Natural killer cell (primary cell): ENCODE data around the gene TBC1D22A. TPM values are rescaled to one million over a fixed set of nuclear protein-coding genes. Genes with fewer than 3 reads are reported as not detected.
A peak's percentile ranks its signal among the peaks of the same experiment; 100 is the strongest.

ENCODE experiments used
- ATAC-seq, 3 donors: fragments of 150-1000 bp in 2 of 3; fragments of 200-7000 bp in 1 of 3; cut with Tn5 transposase; 1 replicate in 1 of 3; 2 replicates in 2 of 3; pipeline ENCODE4 v1.10.0; 2021; ENCODE audit warnings: mild to moderate bottlenecking in 2 of 3, moderate library complexity in 2 of 3
- DNase-seq, 2 donors: peaks; one replicate each; pipeline versions ENCODE4 v3.0.0 to v3.0.0-alpha.2; 2013 to 2021; ENCODE audit warnings: mixed read lengths in 1 of 2
- H3K27ac ChIP-seq: one replicate; pipeline ENCODE4 v1.5.1; 2013; ENCODE audit warnings: mild to moderate bottlenecking, low read length
- H3K27me3 ChIP-seq: one replicate; pipeline ENCODE4 v1.6.1; 2013; ENCODE audit warnings: low read length; ENCODE audit not compliant: control insufficient read depth, insufficient read depth
- H3K36me3 ChIP-seq: one replicate; pipeline ENCODE4 v1.6.1; 2013; ENCODE audit warnings: low read length; ENCODE audit not compliant: control insufficient read depth, insufficient read depth
- H3K4me1 ChIP-seq: one replicate; pipeline ENCODE4 v1.6.1; 2013; ENCODE audit warnings: low read length; ENCODE audit not compliant: control insufficient read depth, insufficient read depth
- H3K4me3 ChIP-seq: one replicate; pipeline ENCODE4 v1.5.1; 2013; ENCODE audit warnings: low read length
- H3K9me3 ChIP-seq: one replicate; pipeline ENCODE4 v1.6.1; 2013; ENCODE audit warnings: low read length; ENCODE audit not compliant: control insufficient read depth, insufficient read depth
- H3K27ac Mint-ChIP-seq, 2 donors: one replicate each; pipeline ENCODE4 v1.8.0; 2022; ENCODE audit warnings: mild to moderate bottlenecking in 2 of 2, mixed read lengths in 2 of 2, moderate library complexity in 1 of 2
- H3K27me3 Mint-ChIP-seq, 2 donors: one replicate each; pipeline ENCODE4 v1.8.0; 2022; ENCODE audit warnings: low read depth in 2 of 2, mixed read lengths in 2 of 2
- H3K36me3 Mint-ChIP-seq: one replicate; pipeline ENCODE4 v1.8.0; 2022; ENCODE audit warnings: mixed read lengths
- H3K4me1 Mint-ChIP-seq, 2 donors: one replicate each; pipeline ENCODE4 v1.8.0; 2022; ENCODE audit warnings: mixed read lengths in 2 of 2
- H3K4me3 Mint-ChIP-seq: one replicate; pipeline ENCODE4 v1.8.0; 2022; ENCODE audit warnings: mild to moderate bottlenecking, moderate library complexity, mixed read lengths
- H3K9me3 Mint-ChIP-seq, 2 donors: one replicate each; pipeline ENCODE4 v1.8.0; 2022; ENCODE audit warnings: mixed read lengths in 2 of 2
- CTCF ChIP-seq: fragments of 200-600 bp; IDR thresholded peaks from one replicate; pipeline ENCODE4 v1.8.0; 2022; ENCODE audit warnings: antibody characterized with exemption
- WGBS: methylation state at CpG from one replicate; pipeline ENCODE4 v1.1.7; 2013; ENCODE audit warnings: missing lambda C conversion rate; ENCODE audit not compliant: insufficient coverage; 5-methylcytosine and 5-hydroxymethylcytosine counted together
- intact Hi-C: fragments of 100-400 bp; cut with micrococcal nuclease; formaldehyde crosslinking; loops from one replicate; pipeline ENCODE4 v1.14.2; 2022
- total RNA-seq, 4 donors: library from RNA; stranded (reverse); fragments of 120-200 nt in 1 of 4; gene quantifications; one replicate each; pipeline versions ENCODE4 v1.2.3 to v1.2.4, GENCODE V29; 2013 to 2022

Gene TBC1D22A
- total RNA-seq, 3 donors from 2014 or later (not counting 1 experiment from before 2014, with no cell fraction given), result 47.4 to 53.7 (median 53.2) TPM

- 89% methylated on average over 15 of the region's 16 CpGs for WGBS
- intact Hi-C loops, result no loop called here
- H3K36me3 ChIP-seq, result no peaks in the 10 kb centered on the region
- ATAC-seq (no peak), DNase-seq (no peak)
- H3K4me3 Mint-ChIP-seq, result no peak overlapping the region
- peaks cover 10% of the 10 kb centered on the region for H3K4me1 ChIP-seq
- no peaks in the 10 kb centered on the region for H3K36me3 Mint-ChIP-seq
- no peak overlapping the region for H3K4me3 ChIP-seq
- no peak for TF ChIP-seq CTCF
- no peaks in the 10 kb centered on the region for H3K27me3 Mint-ChIP-seq
- no peaks in the 10 kb centered on the region for H3K27me3 ChIP-seq
- peaks cover 42 to 44% of the 10 kb centered on the region in 2 donors for H3K4me1 Mint-ChIP-seq
- H3K9me3 ChIP-seq, result no peaks in the 10 kb centered on the region
- no peak overlapping the region for H3K27ac ChIP-seq
- no peak overlapping the region for H3K27ac Mint-ChIP-seq
- H3K9me3 Mint-ChIP-seq, result no peaks in the 10 kb centered on the region
These were observed 98.1 kb downstream of the TBC1D22A start for GRCh38 chr22:46860562-46860961.

GRCh38 chr22:46861468-46862367 lies 99.3 kb downstream of the TBC1D22A start:
- no peak for TF ChIP-seq CTCF
- Histone ChIP-seq H3K4me1 (peaks cover 10% of the 10 kb centered on the region), H3K9me3 (no peaks in the 10 kb centered on the region), H3K27me3 (no peaks in the 10 kb centered on the region), H3K36me3 (no peaks in the 10 kb centered on the region), H3K27ac (no peak overlapping the region), H3K4me3 (no peak overlapping the region)
- ATAC-seq, result no peak
- WGBS, result 97% methylated on average over 16 of the region's 16 CpGs
- intact Hi-C loops, result no loop called here
- no peak overlapping the region for H3K4me3 Mint-ChIP-seq
- no peak for DNase-seq
- H3K27me3 Mint-ChIP-seq, result no peaks in the 10 kb centered on the region
- no peaks in the 10 kb centered on the region for H3K9me3 Mint-ChIP-seq
- H3K36me3 Mint-ChIP-seq, result no peaks in the 10 kb centered on the region
- peaks cover 41 to 42% of the 10 kb centered on the region in 2 donors for H3K4me1 Mint-ChIP-seq
- peak overlapping the region in 1 of 2 donors; percentile 65 for H3K27ac Mint-ChIP-seq

- H3K36me3 ChIP-seq, result peaks cover 5% of the 10 kb centered on the region
- Mint-ChIP-seq H3K4me1 (peaks cover 40 to 51% of the 10 kb centered on the region in 2 donors), H3K27me3 (no peaks in the 10 kb centered on the region), H3K4me3 (no peak overlapping the region), H3K36me3 (no peaks in the 10 kb centered on the region), H3K27ac (peak overlapping the region; percentile 9 to 65), H3K9me3 (no peaks in the 10 kb centered on the region)
- no peaks in the 10 kb centered on the region for H3K9me3 ChIP-seq
- no peak for TF ChIP-seq CTCF
- intact Hi-C loops, result no loop called here
- DNase-seq (no peak), ATAC-seq (no peak)
- H3K4me3 ChIP-seq, result no peak overlapping the region
- 88% methylated on average over 17 of the region's 17 CpGs for WGBS
- no peaks in the 10 kb centered on the region for H3K27me3 ChIP-seq
- peaks cover 10% of the 10 kb centered on the region for H3K4me1 ChIP-seq
- H3K27ac ChIP-seq, result no peak overlapping the region
These were observed 100.2 kb downstream of the TBC1D22A start for GRCh38 chr22:46862418-46863324.
